ENCODE measurements around the gene GLIS1. TPM values are rescaled to one million over a fixed set of nuclear protein-coding genes. Genes with fewer than 3 reads are reported as not detected.

GLIS1 gene
- total and polyA plus RNA-seq, 11 donors: 0.06 to 0.35 (median 0.13) TPM; not detected in 6

GRCh38 chr1:53716150-53716549 is 22.8 kb downstream of the GLIS1 start:
- Histone ChIP-seq H3K4me1 (no peaks in the 10 kb centered on the region), H3K4me3 (no peak overlapping the region), H3K9me3 (no peaks in the 10 kb centered on the region), H3K27ac (no peak overlapping the region), H3K27me3 (peaks cover 0 to 40% (median 0%) of the 10 kb centered on the region in 9 donors), H3K36me3 (no peaks in the 10 kb centered on the region)
- 69 to 77% (median 72%) methylated on average over 5 of the region's 5 CpGs for WGBS, 4 donors
- DNase-seq: no peak
- TF ChIP-seq CTCF (IDR thresholded peaks at IDR 0.05): no peak
- intact Hi-C loops (cut with DNase I): no loop called here
- no peak for ATAC-seq

GRCh38 chr1:53715478-53715877 is 23.5 kb downstream of the GLIS1 start:
- peak in 1 of 4 donors; percentile 48 for ATAC-seq
- H3K4me1 ChIP-seq: no peaks in the 10 kb centered on the region
- no peak overlapping the region for H3K4me3 ChIP-seq
- no peak overlapping the region for H3K27ac ChIP-seq
- WGBS, 4 donors: 40 to 51% (median 43%) methylated on average over 11 of the region's 11 CpGs
- H3K27me3 ChIP-seq: peaks cover 0 to 39% (median 0%) of the 10 kb centered on the region in 9 donors
- no peaks in the 10 kb centered on the region for H3K36me3 ChIP-seq
- H3K9me3 ChIP-seq: no peaks in the 10 kb centered on the region
- no peak for DNase-seq
- TF ChIP-seq POLR2A (IDR thresholded peaks at IDR 0.05) (no peak), CTCF (IDR thresholded peaks at IDR 0.05) (peak in 9 of 12 donors; percentile 11 to 42 (median 30))
- intact Hi-C loops (cut with DNase I): no loop called here

GRCh38 chr1:53712276-53712675 is 26.7 kb downstream of the GLIS1 start:
- Histone ChIP-seq H3K4me3 (no peak overlapping the region), H3K27me3 (peaks cover 0 to 30% (median 0%) of the 10 kb centered on the region in 9 donors), H3K4me1 (no peaks in the 10 kb centered on the region), H3K9me3 (no peaks in the 10 kb centered on the region), H3K36me3 (no peaks in the 10 kb centered on the region), H3K27ac (no peak overlapping the region)
- TF ChIP-seq POLR2A (IDR thresholded peaks at IDR 0.05) (no peak), CTCF (IDR thresholded peaks at IDR 0.05) (no peak)
- 71 to 94% (median 84%) methylated on average over 2 of the region's 2 CpGs for WGBS, 4 donors
- intact Hi-C loops (cut with DNase I): no loop called here
- ATAC-seq (no peak), DNase-seq (no peak)

GRCh38 chr1:53710584-53710983 is 28.4 kb downstream of the GLIS1 start:
- intact Hi-C loops (cut with DNase I): no loop called here
- no peak overlapping the region for H3K27ac ChIP-seq
- peaks cover 0 to 16% (median 0%) of the 10 kb centered on the region in 9 donors for H3K27me3 ChIP-seq
- TF ChIP-seq CTCF (IDR thresholded peaks at IDR 0.05) (no peak), POLR2A (IDR thresholded peaks at IDR 0.05) (no peak)
- no peaks in the 10 kb centered on the region for H3K36me3 ChIP-seq
- WGBS, 4 donors: 58 to 74% (median 67%) methylated on average over 8 of the region's 8 CpGs
- DNase-seq (no peak), ATAC-seq (peak in 1 of 4 donors; percentile 12)
- no peak overlapping the region for H3K4me3 ChIP-seq
- H3K4me1 ChIP-seq: no peaks in the 10 kb centered on the region
- no peaks in the 10 kb centered on the region for H3K9me3 ChIP-seq

Data from heart left ventricle (tissue), 16 donors.